IMR-90 (cell line): Measurements from ENCODE around the gene ZC3H4. TPM values are rescaled to one million over a fixed set of nuclear protein-coding genes. Genes with fewer than 3 reads are reported as not detected.

Experiments used
- ATAC-seq: fragments of 200-7000 bp; cut with Tn5 transposase; 2 replicates; pipeline ENCODE4 v1.9.1; 2020; ENCODE audit warnings: low read depth, mild to moderate bottlenecking, moderate library complexity
- BruUV-seq: library from RNA; stranded (reverse); fragments of 400-500 nt; replicated peaks from 2 replicates; lab custom pipeline; 2021; lab: Mats Ljungman, UMichigan
- CTCF ChIA-PET: fragments of 300-600 bp; formaldehyde crosslinking; extraction: SDS; loops from one replicate; lab custom pipeline; 2021; ENCODE audit warnings: antibody characterized with exemption; lab: Yijun Ruan, JAX
- POLR2A ChIA-PET: fragments of 300-600 bp; sonication (Branson Sonifier 250); formaldehyde crosslinking; loops from one replicate; lab custom pipeline; 2022; ENCODE audit warnings: antibody characterized with exemption; ENCODE audit not compliant: unreplicated experiment; lab: Charles Lee
- DNase-seq: peaks from one replicate; pipeline ENCODE4 v3.0.0; 2013
- H2AFZ ChIP-seq: replicated peaks from 2 replicates; pipeline ENCODE3; 2013; ENCODE audit warnings: low read length, mild to moderate bottlenecking; ENCODE audit not compliant: poor library complexity
- H2AK5ac ChIP-seq: 2 replicates; pipeline ENCODE4 v1.6.1; 2013; ENCODE audit warnings: low read depth, low read length, inconsistent platforms
- H2AK9ac ChIP-seq: replicated peaks from 2 replicates; pipeline ENCODE3; 2013; ENCODE audit warnings: mild to moderate bottlenecking, low read depth, low read length, moderate library complexity; ENCODE audit not compliant: poor library complexity
- H2BK120ac ChIP-seq: 2 replicates; pipeline ENCODE4 v1.6.1; 2013; ENCODE audit warnings: low read depth, low read length, inconsistent platforms
- H2BK15ac ChIP-seq: 3 replicates; pipeline ENCODE4 v1.6.1; 2013; ENCODE audit warnings: low read depth, low read length, inconsistent platforms
- H2BK20ac ChIP-seq: 2 replicates; pipeline ENCODE4 v1.6.1; 2013; ENCODE audit warnings: low read depth, mild to moderate bottlenecking, inconsistent platforms, low read length, moderate library complexity
- H2BK5ac ChIP-seq: 2 replicates; pipeline ENCODE4 v1.6.1; 2013; ENCODE audit warnings: mild to moderate bottlenecking, low read depth, low read length, inconsistent platforms; ENCODE audit not compliant: poor library complexity, severe bottlenecking
- H3K14ac ChIP-seq: replicated peaks from 2 replicates; pipeline ENCODE4 v1.6.1; 2013; ENCODE audit warnings: low read depth, low read length, inconsistent platforms
- H3K18ac ChIP-seq: 2 replicates; pipeline ENCODE4 v1.6.1; 2013; ENCODE audit warnings: low read depth, low read length, control low read depth
- H3K23ac ChIP-seq: 2 replicates; pipeline ENCODE4 v1.6.1; 2013; ENCODE audit warnings: low read depth, low read length, inconsistent platforms
- H3K27ac ChIP-seq: 2 replicates; pipeline ENCODE4 v1.5.1; 2013; ENCODE audit warnings: mild to moderate bottlenecking, control low read depth, low read length; ENCODE audit not compliant: insufficient read depth
- H3K27me3 ChIP-seq: 2 replicates; pipeline ENCODE4 v1.6.1; 2013; ENCODE audit warnings: low read length; ENCODE audit not compliant: control insufficient read depth, insufficient read depth
- H3K36me3 ChIP-seq: 2 replicates; pipeline ENCODE4 v1.6.1; 2013; ENCODE audit warnings: low read length, mixed read lengths; ENCODE audit not compliant: control insufficient read depth, insufficient read depth
- H3K4ac ChIP-seq: 2 replicates; pipeline ENCODE4 v1.6.1; 2013; ENCODE audit warnings: low read depth, low read length, inconsistent platforms
- H3K4me1 ChIP-seq: 2 replicates; pipeline ENCODE4 v1.6.1; 2013; ENCODE audit warnings: low read length, mixed read lengths; ENCODE audit not compliant: control insufficient read depth, insufficient read depth
- H3K4me2 ChIP-seq: 2 replicates; pipeline ENCODE4 v1.6.1; 2013; ENCODE audit warnings: low read depth, mild to moderate bottlenecking, control low read depth, low read length, moderate library complexity
- H3K4me3 ChIP-seq: 2 replicates; pipeline ENCODE4 v1.5.1; 2013; ENCODE audit warnings: low read depth, mild to moderate bottlenecking, control low read depth, low read length, moderate library complexity; ENCODE audit not compliant: insufficient read depth
- H3K56ac ChIP-seq: 2 replicates; pipeline ENCODE4 v1.6.1; 2013; ENCODE audit warnings: low read length, inconsistent platforms; ENCODE audit not compliant: insufficient read depth; ENCODE audit errors: extremely low read depth
- H3K79me1 ChIP-seq, 2 experiments: 2 replicates each; pipeline ENCODE4 v1.6.1; 2013; ENCODE audit warnings: low read length in 2 of 2, inconsistent platforms in 1 of 2, low read depth in 1 of 2
- H3K9ac ChIP-seq: 2 replicates; pipeline ENCODE4 v1.6.1; 2013; ENCODE audit warnings: low read depth, low read length, control low read depth
- H3K9me1 ChIP-seq: 2 replicates; pipeline ENCODE4 v1.6.1; 2013; ENCODE audit warnings: low read length, inconsistent platforms; ENCODE audit not compliant: insufficient read depth
- H3K9me3 ChIP-seq: 2 replicates; pipeline ENCODE4 v1.6.1; 2013; ENCODE audit warnings: low read length; ENCODE audit not compliant: control insufficient read depth, insufficient read depth
- H4K20me1 ChIP-seq: 2 replicates; pipeline ENCODE4 v1.6.1; 2013; ENCODE audit warnings: low read length, inconsistent platforms; ENCODE audit not compliant: insufficient read depth
- H4K5ac ChIP-seq: 2 replicates; pipeline ENCODE4 v1.6.1; 2013; ENCODE audit warnings: mild to moderate bottlenecking, low read depth, low read length, control low read depth
- H4K8ac ChIP-seq, 2 experiments: 2 replicates each; pipeline ENCODE4 v1.6.1; 2013; ENCODE audit warnings: low read depth in 2 of 2, low read length in 2 of 2, control low read depth in 1 of 2, inconsistent platforms in 1 of 2
- H4K91ac ChIP-seq: 2 replicates; pipeline ENCODE4 v1.6.1; 2013; ENCODE audit warnings: low read depth, low read length, inconsistent platforms; ENCODE audit not compliant: insufficient read depth
- BHLHE40 ChIP-seq: fragments of 150-350 bp; IDR thresholded peaks from 2 replicates; pipeline ENCODE4 v1.6.1; 2016; ENCODE audit warnings: mild to moderate bottlenecking, low read depth, low read length
- CEBPB ChIP-seq: IDR thresholded peaks from 2 replicates; pipeline ENCODE4 v1.6.1; 2012; ENCODE audit warnings: low read depth, low read length, improper control_type of control experiment
- CHD1 ChIP-seq: IDR thresholded peaks from 2 replicates; pipeline ENCODE4 v1.6.1; 2012; ENCODE audit warnings: low read depth, low read length, improper control_type of control experiment
- CTCF ChIP-seq: conservative IDR thresholded peaks from 2 replicates; pipeline ENCODE4 v1.5.1; 2012; ENCODE audit warnings: mild to moderate bottlenecking, low read depth, low read length, improper control_type of control experiment
- FOS ChIP-seq: fragments of 150-350 bp; IDR thresholded peaks from 2 replicates; pipeline ENCODE4 v1.6.1; 2016; ENCODE audit warnings: low read depth, low read length
- MAFK ChIP-seq: IDR thresholded peaks from 2 replicates; pipeline ENCODE4 v1.6.1; 2012; ENCODE audit warnings: low read depth, low read length, improper control_type of control experiment
- MAZ ChIP-seq: IDR thresholded peaks from 2 replicates; pipeline ENCODE4 v1.6.1; 2012; ENCODE audit warnings: low read depth, mild to moderate bottlenecking, low read length, improper control_type of control experiment, moderate library complexity, borderline replicate concordance
- MXI1 ChIP-seq: IDR thresholded peaks from 2 replicates; pipeline ENCODE4 v1.6.1; 2012; ENCODE audit warnings: low read depth, mild to moderate bottlenecking, low read length, moderate library complexity, borderline replicate concordance
- NFE2L2 ChIP-seq: fragments of 150-350 bp; IDR thresholded peaks from 2 replicates; pipeline ENCODE4 v1.6.1; 2016; ENCODE audit warnings: low read depth, mild to moderate bottlenecking, low read length
- POLR2A ChIP-seq: IDR thresholded peaks from 2 replicates; pipeline ENCODE4 v1.6.1; 2012; ENCODE audit warnings: mild to moderate bottlenecking, low read depth, low read length
- RAD21 ChIP-seq: IDR thresholded peaks from 2 replicates; pipeline ENCODE4 v1.6.1; 2012; ENCODE audit warnings: low read length, improper control_type of control experiment
- RCOR1 ChIP-seq: IDR thresholded peaks from 2 replicates; pipeline ENCODE4 v1.6.1; 2012; ENCODE audit warnings: mild to moderate bottlenecking, low read length, improper control_type of control experiment; ENCODE audit not compliant: insufficient replicate concordance
- RFX5 ChIP-seq: IDR thresholded peaks from 2 replicates; pipeline ENCODE4 v1.8.0; 2012; ENCODE audit warnings: low read depth, mild to moderate bottlenecking, low read length, moderate library complexity
- SMC3 ChIP-seq: fragments of 150-350 bp; IDR thresholded peaks from 2 replicates; pipeline ENCODE4 v1.6.1; 2016; ENCODE audit warnings: low read depth, mild to moderate bottlenecking, antibody characterized with exemption, low read length, moderate library complexity
- WGBS, 2 experiments: methylation state at CpG; one replicate each; pipeline versions ENCODE4 v1.1.5 to v1.1.7; 2013; ENCODE audit warnings: missing lambda C conversion rate in 2 of 2; ENCODE audit not compliant: insufficient read length in 1 of 2; ENCODE audit errors: extremely low coverage in 2 of 2; 5-methylcytosine and 5-hydroxymethylcytosine counted together
- dilution Hi-C: fragments of 300-500 bp; cut with HindIII; formaldehyde crosslinking; loops from one replicate; pipeline ENCODE4 v1.14.3; 2018; ENCODE audit warnings: low sequenced_read_pairs; ENCODE audit not compliant: unreplicated experiment
- in situ Hi-C: fragments of 300-500 bp; cut with MboI; formaldehyde crosslinking; loops from 3 replicates; pipeline ENCODE4 v1.14.3; 2019; ENCODE audit warnings: low sequenced_read_pairs, inconsistent platforms, mixed read lengths
- intact Hi-C: fragments of 100-400 bp; cut with micrococcal nuclease; formaldehyde crosslinking; loops from 2 replicates; pipeline ENCODE4 v1.10.0; 2022
- polyA plus RNA-seq, 3 experiments: library from polyadenylated mRNA; depleted of rRNA; stranded (reverse); fragments of >200 nt; gene quantifications; 2 replicates each; pipeline ENCODE4 v1.2.3, GENCODE V29; 2012; ENCODE audit warnings: low replicate concordance in 1 of 3
- total RNA-seq: library from RNA; depleted of rRNA; stranded (reverse); fragments of >200 nt; gene quantifications from 2 replicates; pipeline ENCODE4 v1.2.3, GENCODE V29; 2012
- TF ChIP-seq, protein P1 (sequence below): fragments of 150-350 bp; IDR thresholded peaks from 2 replicates; pipeline ENCODE4 v1.6.1; 2017; ENCODE audit warnings: mild to moderate bottlenecking, antibody characterized with exemption, low read length, low read depth
- TF ChIP-seq, protein P2 (sequence below): fragments of 150-350 bp; IDR thresholded peaks from 2 replicates; pipeline ENCODE4 v1.6.1; 2016; ENCODE audit warnings: low read depth, mild to moderate bottlenecking, low read length, moderate library complexity, borderline replicate concordance

ZC3H4 gene
- total and polyA plus RNA-seq, 2 of the 4 experiments (the other 2 are of a cell fraction) = 3.9 to 8.9 TPM

- H3K9me3 ChIP-seq = no peaks in the 10 kb centered on the region
- peak overlapping the region; percentile 56 for H2AFZ ChIP-seq
- H2AK5ac ChIP-seq = no peak overlapping the region
- 58% methylated on average over 4 of the region's 11 CpGs; no CpG with 5 or more reads in 1 of the 2 experiments for WGBS, 2 experiments
- no peak overlapping the region for H3K4me3 ChIP-seq
- H2BK5ac ChIP-seq = no peak overlapping the region
- ChIA-PET POLR2A (no interaction called here), CTCF (interaction anchor here (1.2 kb wide), 1 partner anchor 46 kb away, joined by 4 read pairs; no protein-coding TSS in a partner anchor)
- 0 out of 2 replicates have a peak, but pooled peaks cover 3% of the 10 kb centered on the region for H3K9me1 ChIP-seq
- H2BK20ac ChIP-seq = no peak overlapping the region
- no peaks in the 10 kb centered on the region for H3K79me1 ChIP-seq
- H2BK15ac ChIP-seq = no peak overlapping the region
- no TSS peak for BruUV-seq
- no peak overlapping the region for H4K8ac ChIP-seq
- no peak overlapping the region for H3K9ac ChIP-seq
- H3K4ac ChIP-seq = no peak overlapping the region
- H3K4me1 ChIP-seq = peaks cover 8% of the 10 kb centered on the region; the same call in 1 of the 2 replicates
- H3K27ac ChIP-seq = no peak overlapping the region
- H4K20me1 ChIP-seq = no peaks in the 10 kb centered on the region
- H4K5ac ChIP-seq = no peak overlapping the region
- in situ Hi-C loops (no loop called here), dilution Hi-C loops (no loop called here), intact Hi-C loops (no loop called here)
- H2AK9ac ChIP-seq = peak overlapping the region; percentile 24
- ATAC-seq (no peak), DNase-seq (no peak)
- no peak overlapping the region for H3K23ac ChIP-seq
- H4K91ac ChIP-seq = no peak overlapping the region
- H3K4me2 ChIP-seq = no peak overlapping the region
- no peak overlapping the region for H3K18ac ChIP-seq
- no peak overlapping the region for H2BK120ac ChIP-seq
- H3K14ac ChIP-seq = no peak overlapping the region
- H3K27me3 ChIP-seq = no peaks in the 10 kb centered on the region
- TF ChIP-seq, protein P1, sequence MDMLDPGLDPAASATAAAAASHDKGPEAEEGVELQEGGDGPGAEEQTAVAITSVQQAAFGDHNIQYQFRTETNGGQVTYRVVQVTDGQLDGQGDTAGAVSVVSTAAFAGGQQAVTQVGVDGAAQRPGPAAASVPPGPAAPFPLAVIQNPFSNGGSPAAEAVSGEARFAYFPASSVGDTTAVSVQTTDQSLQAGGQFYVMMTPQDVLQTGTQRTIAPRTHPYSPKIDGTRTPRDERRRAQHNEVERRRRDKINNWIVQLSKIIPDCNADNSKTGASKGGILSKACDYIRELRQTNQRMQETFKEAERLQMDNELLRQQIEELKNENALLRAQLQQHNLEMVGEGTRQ = no peak
- TF ChIP-seq, protein P2, sequence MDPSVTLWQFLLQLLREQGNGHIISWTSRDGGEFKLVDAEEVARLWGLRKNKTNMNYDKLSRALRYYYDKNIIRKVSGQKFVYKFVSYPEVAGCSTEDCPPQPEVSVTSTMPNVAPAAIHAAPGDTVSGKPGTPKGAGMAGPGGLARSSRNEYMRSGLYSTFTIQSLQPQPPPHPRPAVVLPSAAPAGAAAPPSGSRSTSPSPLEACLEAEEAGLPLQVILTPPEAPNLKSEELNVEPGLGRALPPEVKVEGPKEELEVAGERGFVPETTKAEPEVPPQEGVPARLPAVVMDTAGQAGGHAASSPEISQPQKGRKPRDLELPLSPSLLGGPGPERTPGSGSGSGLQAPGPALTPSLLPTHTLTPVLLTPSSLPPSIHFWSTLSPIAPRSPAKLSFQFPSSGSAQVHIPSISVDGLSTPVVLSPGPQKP = no peak
- TF ChIP-seq MAZ (no peak), FOS (no peak), NFE2L2 (no peak), CTCF (no peak), RAD21 (no peak), CHD1 (no peak), BHLHE40 (no peak), MAFK (no peak), RFX5 (no peak), CEBPB (no peak), SMC3 (no peak), RCOR1 (no peak), MXI1 (no peak), POLR2A (no peak)
- H3K36me3 ChIP-seq = 0 out of 2 replicates have a peak, but pooled peaks cover 2% of the 10 kb centered on the region
- H3K56ac ChIP-seq = no peak overlapping the region
Observed at GRCh38 chr19:47058621-47059022, 55.0 kb downstream of the ZC3H4 start.
